H9 (cell line): ENCODE measurements around the gene MRPS26. TPM values are rescaled to one million over a fixed set of nuclear protein-coding genes. Genes with fewer than 3 reads are reported as not detected.

ENCODE experiments used
- DNase-seq: peaks from one replicate; pipeline ENCODE4 v3.0.0-alpha.2; 2017
- H2AFZ ChIP-seq: one replicate; pipeline ENCODE4 v1.6.1; 2013; ENCODE audit warnings: mild to moderate bottlenecking, low read length, control low read depth, moderate library complexity
- H2AK5ac ChIP-seq: 2 replicates; pipeline ENCODE4 v1.6.1; 2013; ENCODE audit warnings: low read length, control low read depth, mixed read lengths; ENCODE audit not compliant: insufficient read length
- H2BK120ac ChIP-seq: one replicate; pipeline ENCODE4 v1.6.1; 2013; ENCODE audit warnings: low read depth, mild to moderate bottlenecking, low read length, control low read depth, inconsistent platforms; ENCODE audit not compliant: poor library complexity, severe bottlenecking
- H2BK12ac ChIP-seq: 2 replicates; pipeline ENCODE4 v1.6.1; 2013; ENCODE audit warnings: low read length, control low read depth, mixed read lengths, low read depth; ENCODE audit not compliant: insufficient read length
- H2BK15ac ChIP-seq: 2 replicates; pipeline ENCODE4 v1.6.1; 2013; ENCODE audit warnings: low read depth, low read length, control low read depth
- H2BK20ac ChIP-seq: one replicate; pipeline ENCODE4 v1.6.1; 2013; ENCODE audit warnings: low read depth, mild to moderate bottlenecking, low read length, control low read depth, inconsistent platforms; ENCODE audit not compliant: poor library complexity, severe bottlenecking
- H2BK5ac ChIP-seq: 2 replicates; pipeline ENCODE4 v1.6.1; 2013; ENCODE audit warnings: low read length, control low read depth, mixed read lengths; ENCODE audit not compliant: insufficient read length
- H3K14ac ChIP-seq: 2 replicates; pipeline ENCODE4 v1.6.1; 2013; ENCODE audit warnings: low read length, control low read depth; ENCODE audit not compliant: insufficient read depth
- H3K18ac ChIP-seq: 2 replicates; pipeline ENCODE4 v1.6.1; 2013; ENCODE audit warnings: low read depth, mild to moderate bottlenecking, mixed read lengths, low read length, control low read depth; ENCODE audit not compliant: insufficient read length
- H3K23ac ChIP-seq: 2 replicates; pipeline ENCODE4 v1.6.1; 2013; ENCODE audit warnings: low read length, control low read depth, mixed read lengths, low read depth; ENCODE audit not compliant: insufficient read length
- H3K23me2 ChIP-seq: 2 replicates; pipeline ENCODE4 v1.6.1; 2013; ENCODE audit warnings: low read depth, mild to moderate bottlenecking, mixed read lengths, low read length, control low read depth; ENCODE audit not compliant: insufficient read length, poor library complexity, severe bottlenecking
- H3K27ac ChIP-seq: 2 replicates; pipeline ENCODE4 v1.5.1; 2013; ENCODE audit warnings: low read length, control low read depth, mixed read lengths, low read depth; ENCODE audit not compliant: insufficient read length
- H3K27me3 ChIP-seq: 2 replicates; pipeline ENCODE4 v1.6.1; 2013; ENCODE audit warnings: low read length, control low read depth, inconsistent platforms; ENCODE audit not compliant: insufficient read depth
- H3K4ac ChIP-seq: 2 replicates; pipeline ENCODE4 v1.6.1; 2013; ENCODE audit warnings: low read depth, mild to moderate bottlenecking, control low read depth, inconsistent platforms, low read length, moderate library complexity
- H3K4me1 ChIP-seq: 2 replicates; pipeline ENCODE4 v1.6.1; 2013; ENCODE audit warnings: low read length, control low read depth, inconsistent platforms; ENCODE audit not compliant: insufficient read depth
- H3K4me2 ChIP-seq: 2 replicates; pipeline ENCODE4 v1.6.1; 2013; ENCODE audit warnings: low read length, control low read depth, mixed read lengths; ENCODE audit not compliant: insufficient read length, insufficient read depth
- H3K56ac ChIP-seq: 2 replicates; pipeline ENCODE4 v1.6.1; 2013; ENCODE audit warnings: low read depth, mild to moderate bottlenecking, mixed read lengths, low read length, control low read depth; ENCODE audit not compliant: insufficient read length
- H3K79me1 ChIP-seq: 2 replicates; pipeline ENCODE4 v1.6.1; 2013; ENCODE audit warnings: low read depth, mild to moderate bottlenecking, moderate library complexity, low read length, control low read depth, inconsistent platforms; ENCODE audit not compliant: insufficient read depth, poor library complexity, severe bottlenecking
- H3K79me2 ChIP-seq: 2 replicates; pipeline ENCODE4 v1.6.1; 2013; ENCODE audit warnings: low read length, control low read depth, inconsistent platforms; ENCODE audit not compliant: insufficient read depth
- H3K9ac ChIP-seq: 2 replicates; pipeline ENCODE4 v1.6.1; 2013; ENCODE audit warnings: low read length, control low read depth, mixed read lengths; ENCODE audit not compliant: insufficient read length; ENCODE audit errors: extremely low read depth
- H3K9me3 ChIP-seq: one replicate; pipeline ENCODE4 v1.6.1; 2013; ENCODE audit warnings: low read depth, low read length, inconsistent platforms; ENCODE audit not compliant: control insufficient read depth
- H3T11ph ChIP-seq: one replicate; pipeline ENCODE4 v1.6.1; 2013; ENCODE audit warnings: mild to moderate bottlenecking, low read length, control low read depth, inconsistent platforms
- H4K20me1 ChIP-seq: one replicate; pipeline ENCODE4 v1.6.1; 2013; ENCODE audit not compliant: control insufficient read depth, insufficient read length, insufficient read depth
- H4K5ac ChIP-seq: 2 replicates; pipeline ENCODE4 v1.6.1; 2013; ENCODE audit warnings: low read depth, mild to moderate bottlenecking, mixed read lengths, low read length, control low read depth; ENCODE audit not compliant: insufficient read length
- H4K8ac ChIP-seq: replicated peaks from 2 replicates; pipeline ENCODE4 v1.6.1; 2013; ENCODE audit warnings: low read length, control low read depth, mixed read lengths, low read depth; ENCODE audit not compliant: insufficient read length
- H4K91ac ChIP-seq: 2 replicates; pipeline ENCODE4 v1.6.1; 2013; ENCODE audit warnings: low read depth, mild to moderate bottlenecking, moderate library complexity, mixed read lengths, low read length, control low read depth; ENCODE audit not compliant: insufficient read length
- H3K27ac Mint-ChIP-seq, 3 experiments: 2 replicates in 2 of 3; 3 replicates in 1 of 3; pipeline ENCODE4 v1.8.0; 2020 to 2021; ENCODE audit warnings: mixed read lengths in 3 of 3, mild to moderate bottlenecking in 1 of 3, moderate library complexity in 1 of 3
- H3K27me3 Mint-ChIP-seq: 2 replicates; pipeline ENCODE4 v1.8.0; 2021; ENCODE audit warnings: low read depth, mild to moderate bottlenecking, moderate library complexity, mixed read lengths
- H3K36me3 Mint-ChIP-seq, 3 experiments: 2 replicates in 2 of 3; 3 replicates in 1 of 3; pipeline ENCODE4 v1.8.0; 2020 to 2021; ENCODE audit warnings: low read depth in 3 of 3, mixed read lengths in 3 of 3; ENCODE audit not compliant: insufficient read depth in 1 of 3
- H3K4me1 Mint-ChIP-seq, 2 experiments: 2 replicates each; pipeline ENCODE4 v1.8.0; 2020; ENCODE audit warnings: mixed read lengths in 2 of 2
- H3K4me3 Mint-ChIP-seq, 2 experiments: 2 replicates in 1 of 2; 3 replicates in 1 of 2; pipeline ENCODE4 v1.8.0; 2020 to 2021; ENCODE audit warnings: mild to moderate bottlenecking in 2 of 2, mixed read lengths in 2 of 2, moderate library complexity in 1 of 2
- H3K9me3 Mint-ChIP-seq, 2 experiments: 2 replicates in 1 of 2; 3 replicates in 1 of 2; pipeline ENCODE4 v1.8.0; 2020; ENCODE audit warnings: mild to moderate bottlenecking in 2 of 2, mixed read lengths in 2 of 2, moderate library complexity in 1 of 2
- CTCF ChIP-seq: fragments of 200-600 bp; sonication (generic); conservative IDR thresholded peaks from 3 replicates; pipeline ENCODE4 v1.8.0; 2021; ENCODE audit warnings: antibody characterized with exemption, mild to moderate bottlenecking
- WGBS: extraction: QIAGEN DNeasy Blood & Tissue Kit; methylation state at CpG from one replicate; pipeline ENCODE4 v1.1.7; 2013; ENCODE audit warnings: missing lambda C conversion rate, low lambda C conversion rate, mixed read lengths; ENCODE audit not compliant: insufficient read length; ENCODE audit errors: extremely low coverage; 5-methylcytosine and 5-hydroxymethylcytosine counted together
- total RNA-seq: library from RNA; stranded (reverse); gene quantifications from 2 replicates; pipeline ENCODE4 v1.2.1, GENCODE V29; 2021

The MRPS26 gene
- total RNA-seq, 1 experiment from 2014 or later: 97.6 TPM

DNA sequence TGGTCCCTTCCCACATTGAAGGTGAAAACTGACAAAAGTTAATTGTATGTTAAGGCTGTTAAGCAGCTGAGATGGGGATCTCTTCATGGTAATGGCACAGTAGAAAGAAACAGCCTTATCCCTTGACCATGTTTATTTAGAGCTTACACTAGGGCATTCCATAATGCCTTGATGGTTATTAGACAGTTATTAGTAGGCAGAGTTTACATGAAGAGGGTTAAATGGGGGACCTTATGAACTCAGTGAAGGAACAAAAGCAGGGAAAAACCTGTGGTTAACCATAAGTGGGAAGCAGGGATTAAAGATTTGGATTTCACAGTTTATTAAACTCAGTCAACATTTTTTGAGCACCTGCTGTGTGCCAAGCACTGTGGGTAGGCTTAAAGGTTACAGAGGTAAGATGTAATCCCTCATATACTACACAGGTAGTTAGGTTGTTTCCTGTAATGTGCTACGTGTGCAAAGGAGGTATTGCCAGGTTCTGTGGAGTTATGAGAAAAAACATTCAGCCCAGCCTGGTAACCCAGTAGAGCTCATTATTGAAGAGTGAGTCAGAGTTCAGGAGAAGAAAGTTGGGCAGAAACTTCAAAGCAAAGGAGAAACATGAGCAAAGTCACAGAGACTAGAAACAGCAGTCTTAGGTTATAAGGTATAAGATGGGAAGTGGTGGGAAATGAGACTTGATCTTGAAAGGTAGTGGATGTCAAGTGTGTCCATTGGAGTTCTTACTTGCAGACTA, 34.7 kb upstream of the MRPS26 start:
- no peak overlapping the region for H3K27ac ChIP-seq
- Mint-ChIP-seq H3K27me3 (no peaks in the 10 kb centered on the region), H3K36me3 (peaks cover 23 to 56% (median 40%) of the 10 kb centered on the region in 3 experiments), H3K4me1 (no peaks in the 10 kb centered on the region), H3K9me3 (no peaks in the 10 kb centered on the region), H3K27ac (no peak overlapping the region), H3K4me3 (no peak overlapping the region)
- H2BK20ac ChIP-seq: no peak overlapping the region
- no peak overlapping the region for H3T11ph ChIP-seq
- no peak overlapping the region for H3K14ac ChIP-seq
- H3K18ac ChIP-seq: no peak overlapping the region
- no peaks in the 10 kb centered on the region for H3K79me1 ChIP-seq
- H3K79me2 ChIP-seq: no peaks in the 10 kb centered on the region
- H3K4me1 ChIP-seq: no peaks in the 10 kb centered on the region
- WGBS: no CpG with 5 or more reads among the region's 1 CpG
- H3K4me2 ChIP-seq: no peak overlapping the region
- no peak overlapping the region for H2AFZ ChIP-seq
- no peak overlapping the region for H2AK5ac ChIP-seq
- no peaks in the 10 kb centered on the region for H3K9me3 ChIP-seq
- no peak overlapping the region for H4K5ac ChIP-seq
- H3K23me2 ChIP-seq: no peaks in the 10 kb centered on the region
- H4K8ac ChIP-seq: no peak overlapping the region
- H2BK12ac ChIP-seq: no peak overlapping the region
- H2BK5ac ChIP-seq: no peak overlapping the region
- no peak for DNase-seq
- no peak overlapping the region for H3K23ac ChIP-seq
- H2BK15ac ChIP-seq: no peak overlapping the region
- no peak overlapping the region for H3K4ac ChIP-seq
- H3K27me3 ChIP-seq: no peaks in the 10 kb centered on the region
- no peaks in the 10 kb centered on the region for H4K20me1 ChIP-seq
- no peak for TF ChIP-seq CTCF
- H3K9ac ChIP-seq: no peak overlapping the region
- H3K56ac ChIP-seq: no peak overlapping the region
- H2BK120ac ChIP-seq: no peak overlapping the region
- no peak overlapping the region for H4K91ac ChIP-seq
